Adrenal gland (tissue), 12 donors: ENCODE data around the gene PRKN. TPM values are rescaled to one million over a fixed set of nuclear protein-coding genes. Genes with fewer than 3 reads are reported as not detected.
"Not testable (repeated sequence)": the region's sequence is repeated elsewhere in the genome, so short reads cannot be mapped to it uniquely, and the experiment has no call there.

Experiments
- DNase-seq, 7 donors: peaks; one replicate each; pipeline ENCODE4 v3.0.0-alpha.2; 2019 to 2020
- H3K27ac ChIP-seq, 5 donors: fragments of 200-600 bp; sonication (generic) in 4 of 5; 1 replicate in 3 of 5; 2 replicates in 2 of 5; pipeline versions ENCODE4 v1.5.1 to v1.8.0; 2016 to 2020; ENCODE audit warnings: mild to moderate bottlenecking in 1 of 5
- H3K27me3 ChIP-seq: fragments of 200-600 bp; 2 replicates; pipeline ENCODE4 v1.8.0; 2021
- H3K36me3 ChIP-seq, 2 donors: fragments of 200-600 bp; replicated peaks in 1 of 2; 1 replicate in 1 of 2; 2 replicates in 1 of 2; pipeline versions ENCODE4 v1.5.1 to v1.8.0; 2018 to 2022
- H3K4me1 ChIP-seq, 2 donors: fragments of 200-600 bp; replicated peaks in 1 of 2; 1 replicate in 1 of 2; 2 replicates in 1 of 2; pipeline versions ENCODE4 v1.5.1 to v1.8.0; 2018 to 2021
- H3K4me3 ChIP-seq, 4 donors: fragments of 200-600 bp; sonication (generic) in 3 of 4; one replicate each; pipeline ENCODE4 v1.5.1; 2016 to 2018
- H3K9me3 ChIP-seq, 3 donors: fragments of 200-600 bp; sonication (generic) in 1 of 3; replicated peaks in 1 of 3; 1 replicate in 2 of 3; 2 replicates in 1 of 3; pipeline versions ENCODE4 v1.5.1 to v1.8.0; 2016 to 2021
- POLR2A ChIP-seq, 2 donors: fragments of 450-650 bp; IDR thresholded peaks; one replicate each; pipeline ENCODE4 v1.6.1; 2017; ENCODE audit warnings: antibody characterized with exemption in 2 of 2, mild to moderate bottlenecking in 2 of 2, moderate library complexity in 1 of 2
- WGBS, 4 donors: extraction: QIAGEN DNeasy Blood & Tissue Kit in 2 of 4; methylation state at CpG; one replicate each; pipeline versions ENCODE4 v1.1.5 to v1.1.7; 2013 to 2017; 5-methylcytosine and 5-hydroxymethylcytosine counted together
- intact Hi-C, 2 donors: fragments of 100-400 bp; cut with DNase I; formaldehyde crosslinking; loops; one replicate each; pipeline versions ENCODE4 v1.14.1 to v1.15.0; 2022 to 2023
- polyA plus RNA-seq, 3 donors: library from polyadenylated mRNA; stranded (reverse); fragments of 200-250 nt in 2 of 3; fragments of 350-450 nt in 1 of 3; fragmentation: Illumina TruSeq in 1 of 3; extraction: RNeasy Lipid Tissue Mini Kit (QIAGEN cat#74804) in 1 of 3; gene quantifications; one replicate each; pipeline ENCODE4 v1.2.3, GENCODE V29; 2013 to 2014
- total RNA-seq, 9 donors: library from RNA; depleted of rRNA in 4 of 9; stranded (reverse); fragments of >200 nt in 4 of 9; fragments of 120-200 nt in 1 of 9; fragmentation: NEBNext Ultra II Directional in 1 of 9; extraction: Animal tissue kit (Norgen Biotek cat#: 25700) in 1 of 9; gene quantifications; one replicate each; pipeline versions ENCODE4 v1.1.0 to v1.2.4, GENCODE V29; 2013 to 2023
- TF ChIP-seq, protein P1 (sequence below), 6 experiments: fragments of 450-650 bp in 4 of 6; fragments of 200-600 bp in 2 of 6; sonication (generic) in 1 of 6; IDR thresholded peaks; 1 replicate in 5 of 6; 2 replicates in 1 of 6; pipeline versions ENCODE4 v1.5.1 to v1.8.0; 2016 to 2021; ENCODE audit warnings: antibody characterized with exemption in 6 of 6, mild to moderate bottlenecking in 2 of 6, moderate library complexity in 1 of 6
- donor health status: healthy with polysubstance abuse.
- donor health status: Bipolar disorder and iron deficiency.
- donor health status: DM: yes; HTN: yes; CAD: no.
- donor health status: DM: no; HTN: no; CAD: no.
- donor health status: DM: no; HTN: no; CAD: no.
- donor health status: DM: yes; HTN: yes; CAD: no.

Gene PRKN
- total and polyA plus RNA-seq, 12 donors, result 1.9 to 159 (median 13.3) TPM

- Histone ChIP-seq H3K9me3 (no peaks in the 10 kb centered on the region), H3K36me3 (no peaks in the 10 kb centered on the region), H3K27me3 (no peaks in the 10 kb centered on the region), H3K4me3 (no peak overlapping the region), H3K27ac (no peak overlapping the region), H3K4me1 (no peaks in the 10 kb centered on the region)
- 88 to 96% (median 93%) methylated on average over 2 of the region's 2 CpGs for WGBS, 4 donors
- no peak for TF ChIP-seq POLR2A (IDR thresholded peaks at IDR 0.05)
- TF ChIP-seq, protein P1, sequence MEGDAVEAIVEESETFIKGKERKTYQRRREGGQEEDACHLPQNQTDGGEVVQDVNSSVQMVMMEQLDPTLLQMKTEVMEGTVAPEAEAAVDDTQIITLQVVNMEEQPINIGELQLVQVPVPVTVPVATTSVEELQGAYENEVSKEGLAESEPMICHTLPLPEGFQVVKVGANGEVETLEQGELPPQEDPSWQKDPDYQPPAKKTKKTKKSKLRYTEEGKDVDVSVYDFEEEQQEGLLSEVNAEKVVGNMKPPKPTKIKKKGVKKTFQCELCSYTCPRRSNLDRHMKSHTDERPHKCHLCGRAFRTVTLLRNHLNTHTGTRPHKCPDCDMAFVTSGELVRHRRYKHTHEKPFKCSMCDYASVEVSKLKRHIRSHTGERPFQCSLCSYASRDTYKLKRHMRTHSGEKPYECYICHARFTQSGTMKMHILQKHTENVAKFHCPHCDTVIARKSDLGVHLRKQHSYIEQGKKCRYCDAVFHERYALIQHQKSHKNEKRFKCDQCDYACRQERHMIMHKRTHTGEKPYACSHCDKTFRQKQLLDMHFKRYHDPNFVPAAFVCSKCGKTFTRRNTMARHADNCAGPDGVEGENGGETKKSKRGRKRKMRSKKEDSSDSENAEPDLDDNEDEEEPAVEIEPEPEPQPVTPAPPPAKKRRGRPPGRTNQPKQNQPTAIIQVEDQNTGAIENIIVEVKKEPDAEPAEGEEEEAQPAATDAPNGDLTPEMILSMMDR (IDR thresholded peaks at IDR 0.05), result no peak
- DNase-seq, result no peak
- intact Hi-C loops, result no loop called here
These were observed 332.4 kb downstream of the PRKN start for GRCh38 chr6:162395181-162395580.

DNA sequence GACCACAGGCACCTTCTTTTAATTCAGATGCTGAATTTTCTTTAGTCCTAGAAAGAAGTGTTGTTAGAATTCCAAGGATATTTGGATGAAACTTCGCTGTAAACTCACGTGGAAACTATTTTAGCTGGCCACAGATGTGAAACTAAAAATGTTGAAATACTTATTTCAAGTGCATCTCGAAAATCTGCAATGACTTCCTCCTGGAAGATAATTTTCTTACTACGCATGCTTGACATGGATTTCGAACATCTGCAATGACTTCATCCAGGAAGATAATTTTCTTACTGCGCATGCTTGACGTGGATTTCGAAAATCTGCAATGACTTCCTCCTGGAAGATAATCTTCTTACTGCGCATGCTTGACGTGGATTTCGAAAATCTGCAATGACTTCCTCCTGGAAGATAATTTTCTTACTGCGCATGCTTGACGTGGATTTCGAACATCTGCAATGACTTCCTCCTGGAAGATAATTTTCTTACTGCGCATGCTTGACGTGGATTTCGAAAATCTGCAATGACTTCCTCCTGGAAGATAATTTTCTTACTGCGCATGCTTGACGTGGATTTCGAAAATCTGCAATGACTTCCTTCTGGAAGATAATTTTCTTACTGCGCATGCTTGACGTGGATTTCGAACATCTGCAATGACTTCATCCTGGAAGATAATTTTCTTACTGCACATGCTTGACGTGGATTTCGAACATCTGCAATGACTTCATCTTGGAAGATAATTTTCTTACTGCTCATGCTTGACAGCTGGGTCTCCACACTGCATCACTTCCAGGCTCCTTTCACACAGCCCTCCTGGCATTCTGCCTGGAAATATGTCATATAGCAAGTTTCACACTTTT lies 336.4 kb downstream of the PRKN start:
- H3K27me3 ChIP-seq, H3K36me3 ChIP-seq, H3K4me1 ChIP-seq, H3K9me3 ChIP-seq, H3K27ac ChIP-seq, intact Hi-C loops, DNase-seq, H3K4me3 ChIP-seq: not testable (repeated sequence)
- 89 to 95% (median 91%) methylated on average over 25 of the region's 25 CpGs for WGBS, 4 donors

DNA sequence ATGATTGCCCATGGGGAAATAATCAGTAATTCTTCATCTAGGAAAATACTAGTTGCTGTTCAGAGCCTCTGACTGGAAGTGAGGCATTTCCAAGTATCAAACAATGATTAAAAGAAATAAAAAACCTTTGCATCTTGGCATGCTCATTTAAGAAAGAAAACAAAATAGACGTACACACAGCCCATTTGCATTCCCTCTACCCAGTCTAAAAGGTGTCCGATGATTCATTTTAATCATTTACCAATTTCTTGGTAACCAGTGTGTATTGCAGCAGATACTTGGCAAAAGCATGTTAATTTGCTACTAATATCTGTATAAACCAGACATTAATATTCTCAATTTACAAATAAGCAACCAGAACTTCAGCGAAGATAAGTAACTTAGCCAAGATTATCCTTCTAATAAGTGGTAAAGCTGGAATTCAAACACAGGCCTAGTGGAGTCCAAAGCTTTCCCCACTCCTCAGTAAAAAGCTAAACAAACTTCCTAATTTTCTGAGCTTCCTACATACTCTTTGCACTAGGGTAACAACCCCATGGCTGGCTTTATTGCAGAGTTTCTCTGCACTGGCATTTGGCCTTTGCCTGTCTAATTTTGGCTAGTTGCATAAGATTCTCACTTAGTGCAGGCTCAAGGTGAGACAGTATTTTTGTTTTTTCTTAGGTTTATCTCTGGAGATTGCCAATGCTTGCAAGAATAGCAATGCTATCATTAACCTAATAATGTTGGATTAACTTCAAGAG lies 338.1 kb downstream of the PRKN start:
- Histone ChIP-seq H3K36me3 (no peaks in the 10 kb centered on the region), H3K9me3 (no peaks in the 10 kb centered on the region), H3K27ac (no peak overlapping the region), H3K4me1 (no peaks in the 10 kb centered on the region), H3K4me3 (no peak overlapping the region), H3K27me3 (no peaks in the 10 kb centered on the region)
- 91 to 95% (median 92%) methylated on average over 3 of the region's 3 CpGs for WGBS, 4 donors
- TF ChIP-seq, protein P1 (IDR thresholded peaks at IDR 0.05), result no peak
- no peak for TF ChIP-seq POLR2A (IDR thresholded peaks at IDR 0.05)
- no peak for DNase-seq
- intact Hi-C loops, result no loop called here

DNA sequence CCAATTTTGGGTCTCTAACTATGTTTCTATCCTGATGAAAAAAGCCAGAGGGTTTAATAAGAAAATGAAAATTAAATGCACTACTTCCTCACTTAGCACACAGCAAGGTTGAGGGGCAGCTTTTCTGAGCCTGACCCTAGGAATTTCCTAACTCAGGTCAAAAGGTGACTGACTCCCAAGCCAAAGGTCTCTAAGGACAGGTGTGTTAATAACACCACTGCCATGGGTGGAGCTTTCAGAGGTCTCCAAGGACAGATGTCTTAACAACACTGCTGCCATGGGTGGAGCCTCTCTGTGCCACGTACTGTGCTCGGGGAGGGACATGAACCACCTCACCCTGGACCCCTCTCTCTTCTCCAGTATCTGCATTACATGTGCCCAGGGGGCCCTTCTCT lies 339.2 kb downstream of the PRKN start:
- no peaks in the 10 kb centered on the region for H3K9me3 ChIP-seq
- H3K27me3 ChIP-seq, result no peaks in the 10 kb centered on the region
- intact Hi-C loops, result no loop called here
- 79 to 100% (median 92%) methylated on average over 2 of the region's 2 CpGs; no CpG with 5 or more reads in 1 of the 4 donors for WGBS, 4 donors
- H3K4me3 ChIP-seq, result no peak overlapping the region
- TF ChIP-seq POLR2A (IDR thresholded peaks at IDR 0.05), result no peak
- TF ChIP-seq, protein P1 (IDR thresholded peaks at IDR 0.05), result no peak
- DNase-seq, result no peak
- H3K36me3 ChIP-seq, result no peaks in the 10 kb centered on the region
- H3K27ac ChIP-seq, result no peak overlapping the region
- no peaks in the 10 kb centered on the region for H3K4me1 ChIP-seq
